ENCODE data around the gene GFPT1. TPM values are rescaled to one million over a fixed set of nuclear protein-coding genes. Genes with fewer than 3 reads are reported as not detected.
"Not testable (repeated sequence)": the region's sequence is repeated elsewhere in the genome, so short reads cannot be mapped to it uniquely, and the experiment has no call there.

Gene GFPT1
- total RNA-seq, 1 donor from 2014 or later = 52.8 TPM

- TF ChIP-seq CTCF (IDR thresholded peaks at IDR 0.05; ENCODE audit: unreplicated experiment) = no peak
- no peak overlapping the region for H3K27ac Mint-ChIP-seq (ENCODE audit: unreplicated experiment)
- H3K9me3 Mint-ChIP-seq (ENCODE audit: unreplicated experiment) = no peaks in the 10 kb centered on the region
- no peaks in the 10 kb centered on the region for H3K4me1 Mint-ChIP-seq (ENCODE audit: unreplicated experiment)
- DNase-seq (ENCODE audit: low spot score) = no peak
- no peaks in the 10 kb centered on the region for H3K27me3 Mint-ChIP-seq (ENCODE audit: unreplicated experiment)
- H3K36me3 Mint-ChIP-seq (ENCODE audit: low read depth, unreplicated experiment) = peaks cover 29% of the 10 kb centered on the region
- H3K4me3 Mint-ChIP-seq (ENCODE audit: unreplicated experiment) = no peak overlapping the region
Observed at GRCh38 chr2:69369802-69370201, 17.2 kb downstream of the GFPT1 start.

- Mint-ChIP-seq H3K36me3 (ENCODE audit: low read depth, unreplicated experiment) (peaks cover 29% of the 10 kb centered on the region), H3K27ac (ENCODE audit: unreplicated experiment) (no peak overlapping the region), H3K27me3 (ENCODE audit: unreplicated experiment) (no peaks in the 10 kb centered on the region)
Observed at GRCh38 chr2:69368588-69368987, 18.4 kb downstream of the GFPT1 start.

GRCh38 chr2:69359371-69359770 lies 27.7 kb downstream of the GFPT1 start:
- peaks cover 8% of the 10 kb centered on the region for H3K4me1 Mint-ChIP-seq (ENCODE audit: unreplicated experiment)
- H3K4me3 Mint-ChIP-seq (ENCODE audit: unreplicated experiment) = no peak overlapping the region
- H3K27me3 Mint-ChIP-seq (ENCODE audit: unreplicated experiment) = no peaks in the 10 kb centered on the region
- H3K36me3 Mint-ChIP-seq (ENCODE audit: low read depth, unreplicated experiment) = peaks cover 22% of the 10 kb centered on the region
- no peak for TF ChIP-seq CTCF (IDR thresholded peaks at IDR 0.05; ENCODE audit: unreplicated experiment)
- DNase-seq (ENCODE audit: low spot score) = no peak
- H3K27ac Mint-ChIP-seq (ENCODE audit: unreplicated experiment) = no peak overlapping the region
- H3K9me3 Mint-ChIP-seq (ENCODE audit: unreplicated experiment) = no peaks in the 10 kb centered on the region

More at GRCh38 chr2:69368588-69368987, 18.4 kb downstream of the GFPT1 start:
- peak overlapping the region; percentile 21 for H3K4me3 Mint-ChIP-seq (ENCODE audit: unreplicated experiment)
- no peaks in the 10 kb centered on the region for H3K9me3 Mint-ChIP-seq (ENCODE audit: unreplicated experiment)
- no peak for TF ChIP-seq CTCF (IDR thresholded peaks at IDR 0.05; ENCODE audit: unreplicated experiment)
- no peak for DNase-seq (ENCODE audit: low spot score)
- H3K4me1 Mint-ChIP-seq (ENCODE audit: unreplicated experiment) = no peaks in the 10 kb centered on the region

- Mint-ChIP-seq H3K27ac (ENCODE audit: unreplicated experiment) (no peak overlapping the region), H3K4me1 (ENCODE audit: unreplicated experiment) (peaks cover 8% of the 10 kb centered on the region), H3K36me3 (ENCODE audit: low read depth, unreplicated experiment) (peaks cover 27% of the 10 kb centered on the region), H3K4me3 (ENCODE audit: unreplicated experiment) (no peak overlapping the region), H3K9me3 (ENCODE audit: unreplicated experiment) (no peaks in the 10 kb centered on the region), H3K27me3 (ENCODE audit: unreplicated experiment) (no peaks in the 10 kb centered on the region)
- no peak for TF ChIP-seq CTCF (IDR thresholded peaks at IDR 0.05; ENCODE audit: unreplicated experiment)
- DNase-seq (ENCODE audit: low spot score) = no peak
Observed at GRCh38 chr2:69358914-69359313, 28.1 kb downstream of the GFPT1 start.

GRCh38 chr2:69356471-69356870 lies 30.6 kb downstream of the GFPT1 start:
- Mint-ChIP-seq H3K36me3 (ENCODE audit: low read depth, unreplicated experiment) (peaks cover 26% of the 10 kb centered on the region), H3K4me1 (ENCODE audit: unreplicated experiment) (peaks cover 8% of the 10 kb centered on the region), H3K27me3 (ENCODE audit: unreplicated experiment) (no peaks in the 10 kb centered on the region), H3K27ac (ENCODE audit: unreplicated experiment) (no peak overlapping the region), H3K4me3 (ENCODE audit: unreplicated experiment) (no peak overlapping the region), H3K9me3 (ENCODE audit: unreplicated experiment) (no peaks in the 10 kb centered on the region)
- TF ChIP-seq CTCF (IDR thresholded peaks at IDR 0.05; ENCODE audit: unreplicated experiment) = no peak
- no peak for DNase-seq (ENCODE audit: low spot score)

- H3K4me3 Mint-ChIP-seq (ENCODE audit: unreplicated experiment); H3K9me3 Mint-ChIP-seq (ENCODE audit: unreplicated experiment); H3K27ac Mint-ChIP-seq (ENCODE audit: unreplicated experiment); H3K4me1 Mint-ChIP-seq (ENCODE audit: unreplicated experiment); H3K27me3 Mint-ChIP-seq (ENCODE audit: unreplicated experiment); DNase-seq (ENCODE audit: low spot score): not testable (repeated sequence)
- H3K36me3 Mint-ChIP-seq (ENCODE audit: low read depth, unreplicated experiment) = peaks cover 27% of the 10 kb centered on the region
Observed at GRCh38 chr2:69354976-69355375, 32.1 kb downstream of the GFPT1 start.

Measured in endothelial cell (in vitro differentiated cells).